Measurements from ENCODE around the gene COL9A1.

Gene COL9A1

GRCh38 chr6:70234561-70235236 lies 68.2 kb downstream of the COL9A1 start:
- ChIA-PET CTCF (interaction anchor here (0.7 kb wide), 2 partner anchors 194 to 576 kb away, joined by 3 to 6 read pairs; no protein-coding TSS in a partner anchor), POLR2A (ENCODE audit: low non-redundant PET) (no interaction called here)
- no peak overlapping the region for H3K27ac ChIP-seq
- DNase-seq (ENCODE audit: low spot score): no peak
- TF ChIP-seq, protein P1, sequence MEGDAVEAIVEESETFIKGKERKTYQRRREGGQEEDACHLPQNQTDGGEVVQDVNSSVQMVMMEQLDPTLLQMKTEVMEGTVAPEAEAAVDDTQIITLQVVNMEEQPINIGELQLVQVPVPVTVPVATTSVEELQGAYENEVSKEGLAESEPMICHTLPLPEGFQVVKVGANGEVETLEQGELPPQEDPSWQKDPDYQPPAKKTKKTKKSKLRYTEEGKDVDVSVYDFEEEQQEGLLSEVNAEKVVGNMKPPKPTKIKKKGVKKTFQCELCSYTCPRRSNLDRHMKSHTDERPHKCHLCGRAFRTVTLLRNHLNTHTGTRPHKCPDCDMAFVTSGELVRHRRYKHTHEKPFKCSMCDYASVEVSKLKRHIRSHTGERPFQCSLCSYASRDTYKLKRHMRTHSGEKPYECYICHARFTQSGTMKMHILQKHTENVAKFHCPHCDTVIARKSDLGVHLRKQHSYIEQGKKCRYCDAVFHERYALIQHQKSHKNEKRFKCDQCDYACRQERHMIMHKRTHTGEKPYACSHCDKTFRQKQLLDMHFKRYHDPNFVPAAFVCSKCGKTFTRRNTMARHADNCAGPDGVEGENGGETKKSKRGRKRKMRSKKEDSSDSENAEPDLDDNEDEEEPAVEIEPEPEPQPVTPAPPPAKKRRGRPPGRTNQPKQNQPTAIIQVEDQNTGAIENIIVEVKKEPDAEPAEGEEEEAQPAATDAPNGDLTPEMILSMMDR (conservative IDR thresholded peaks at IDR 0.05; ENCODE audit: low read depth): no peak

GRCh38 chr6:70231311-70231710 lies 71.6 kb downstream of the COL9A1 start:
- ChIA-PET CTCF (interaction anchor here (3.4 kb wide), 1 partner anchor 10 kb away, joined by 19 read pairs; no protein-coding TSS in a partner anchor), POLR2A (ENCODE audit: low non-redundant PET) (no interaction called here)
- DNase-seq (ENCODE audit: low spot score): no peak
- H3K27ac ChIP-seq: no peak overlapping the region
- TF ChIP-seq, protein P1 (conservative IDR thresholded peaks at IDR 0.05; ENCODE audit: low read depth): no peak

DNA sequence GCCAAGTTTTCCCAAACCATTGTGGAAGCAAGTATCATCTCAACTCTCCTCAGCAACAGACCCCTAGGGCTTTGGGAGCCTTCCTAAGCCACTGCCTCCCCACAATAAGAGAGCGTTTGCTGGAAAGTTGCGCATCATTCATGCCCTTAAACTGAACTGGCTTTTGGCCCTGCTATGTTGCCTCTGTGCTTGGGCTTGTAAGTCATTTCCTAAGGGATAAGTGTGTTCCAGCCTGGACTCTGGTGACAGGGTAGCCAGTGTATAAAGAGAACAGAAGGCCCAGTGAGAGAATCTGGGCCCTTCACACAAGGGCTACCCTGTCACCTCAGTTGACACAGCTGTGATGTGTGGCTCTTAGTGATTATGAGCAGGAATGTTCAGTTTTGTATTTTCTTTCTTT lies 77.8 kb downstream of the COL9A1 start:
- TF ChIP-seq, protein P1 (conservative IDR thresholded peaks at IDR 0.05; ENCODE audit: low read depth): no peak
- POLR2A ChIA-PET (ENCODE audit: low non-redundant PET): no interaction called here
- H3K27ac ChIP-seq: no peak overlapping the region
- no peak for DNase-seq (ENCODE audit: low spot score)
- CTCF ChIA-PET: no interaction called here

DNA sequence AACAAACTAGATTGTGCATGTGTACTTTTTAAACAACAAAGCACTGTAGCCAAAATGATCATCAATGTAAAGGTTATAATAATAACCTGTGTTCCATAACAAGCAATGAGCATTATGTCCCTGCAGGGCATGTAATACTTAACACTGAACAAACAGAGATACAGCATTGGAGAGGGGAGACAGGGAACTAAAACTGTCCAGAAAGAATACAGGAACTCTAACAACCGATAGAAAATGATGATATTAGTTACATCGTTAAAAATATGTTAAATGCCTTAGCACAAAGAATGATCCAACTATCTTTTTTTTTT lies 80.5 kb downstream of the COL9A1 start:
- no peak overlapping the region for H3K27ac ChIP-seq
- CTCF ChIA-PET: interaction anchor here (1.8 kb wide), 1 partner anchor 734 kb away, joined by 17 read pairs; the partner anchor contains the start of gene B3GAT2
- TF ChIP-seq, protein P1 (conservative IDR thresholded peaks at IDR 0.05; ENCODE audit: low read depth): no peak
- POLR2A ChIA-PET (ENCODE audit: low non-redundant PET): interaction anchor here (0.7 kb wide), 1 partner anchor 733 kb away, joined by 3 read pairs; no protein-coding TSS in a partner anchor
- DNase-seq (ENCODE audit: low spot score): no peak

GRCh38 chr6:70221715-70222438 lies 81.0 kb downstream of the COL9A1 start:
- no peak overlapping the region for H3K27ac ChIP-seq
- DNase-seq (ENCODE audit: low spot score): no peak
- CTCF ChIA-PET: interaction anchor here (0.6 to 1.8 kb wide), 15 partner anchors 9 to 959 kb away, joined by 3 to 19 read pairs (median 6); partner anchors contain the start of gene B3GAT2
- POLR2A ChIA-PET (ENCODE audit: low non-redundant PET): no interaction called here
- TF ChIP-seq, protein P1 (conservative IDR thresholded peaks at IDR 0.05; ENCODE audit: low read depth): no peak

- DNase-seq (ENCODE audit: low spot score): peak; percentile 39
- H3K27ac ChIP-seq: no peak overlapping the region
- ChIA-PET POLR2A (ENCODE audit: low non-redundant PET) (no interaction called here), CTCF (interaction anchor here (0.5 to 1.8 kb wide), 22 partner anchors 9 to 1586 kb away, joined by 3 to 19 read pairs (median 4); partner anchors contain the start of genes ADGRB3 and B3GAT2)
- TF ChIP-seq, protein P1 (conservative IDR thresholded peaks at IDR 0.05; ENCODE audit: low read depth): peak; percentile 72
These were observed 81.7 kb downstream of the COL9A1 start for GRCh38 chr6:70221025-70221714.
